Measurements from ENCODE around the gene ENOX2.
"Not testable (repeated sequence)": the region's sequence is repeated elsewhere in the genome, so short reads cannot be mapped to it uniquely, and the experiment has no call there.

DNA sequence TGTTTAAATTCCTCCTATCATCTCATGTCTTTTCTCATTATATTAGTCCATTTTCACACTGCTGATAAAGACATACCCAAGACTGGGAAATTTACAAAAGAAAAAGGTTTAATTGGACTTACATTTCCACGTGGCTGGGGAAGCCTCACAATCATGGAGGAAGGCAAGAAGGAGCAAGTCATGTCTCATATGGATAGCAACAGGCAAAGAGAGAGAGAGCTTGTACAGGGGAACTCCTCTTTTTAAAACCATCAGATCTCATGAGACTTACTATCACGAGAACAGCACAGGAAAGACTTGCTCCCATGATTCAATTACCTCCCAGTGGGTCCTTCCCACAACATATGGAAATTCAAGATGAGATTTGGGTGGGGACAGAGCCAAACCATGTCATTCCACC is 15.5 kb upstream of the ENOX2 start:
- TF ChIP-seq, protein P1, sequence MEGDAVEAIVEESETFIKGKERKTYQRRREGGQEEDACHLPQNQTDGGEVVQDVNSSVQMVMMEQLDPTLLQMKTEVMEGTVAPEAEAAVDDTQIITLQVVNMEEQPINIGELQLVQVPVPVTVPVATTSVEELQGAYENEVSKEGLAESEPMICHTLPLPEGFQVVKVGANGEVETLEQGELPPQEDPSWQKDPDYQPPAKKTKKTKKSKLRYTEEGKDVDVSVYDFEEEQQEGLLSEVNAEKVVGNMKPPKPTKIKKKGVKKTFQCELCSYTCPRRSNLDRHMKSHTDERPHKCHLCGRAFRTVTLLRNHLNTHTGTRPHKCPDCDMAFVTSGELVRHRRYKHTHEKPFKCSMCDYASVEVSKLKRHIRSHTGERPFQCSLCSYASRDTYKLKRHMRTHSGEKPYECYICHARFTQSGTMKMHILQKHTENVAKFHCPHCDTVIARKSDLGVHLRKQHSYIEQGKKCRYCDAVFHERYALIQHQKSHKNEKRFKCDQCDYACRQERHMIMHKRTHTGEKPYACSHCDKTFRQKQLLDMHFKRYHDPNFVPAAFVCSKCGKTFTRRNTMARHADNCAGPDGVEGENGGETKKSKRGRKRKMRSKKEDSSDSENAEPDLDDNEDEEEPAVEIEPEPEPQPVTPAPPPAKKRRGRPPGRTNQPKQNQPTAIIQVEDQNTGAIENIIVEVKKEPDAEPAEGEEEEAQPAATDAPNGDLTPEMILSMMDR (IDR thresholded peaks at IDR 0.05 in 2 of 3, conservative IDR thresholded peaks at IDR 0.05 in 1 of 3; ENCODE audit: borderline replicate concordance in 1 of 3, insufficient read depth in 1 of 3, low read depth in 2 of 3, low read length in 2 of 3): not testable (repeated sequence)
- TF ChIP-seq JUND (IDR thresholded peaks at IDR 0.05); CEBPB (IDR thresholded peaks at IDR 0.05; ENCODE audit: low read depth); ZNF274 (IDR thresholded peaks at IDR 0.05; ENCODE audit: low read depth, low read length); EGR1 (IDR thresholded peaks at IDR 0.05; ENCODE audit: low read depth): not testable (repeated sequence)

All from HCT116 (cell line).